ENCODE measurements around the gene WDHD1.
A peak's percentile ranks its signal among the peaks of the same experiment; 100 is the strongest.
"Not testable (repeated sequence)": the region's sequence is repeated elsewhere in the genome, so short reads cannot be mapped to it uniquely, and the experiment has no call there.

WDHD1 gene

DNA sequence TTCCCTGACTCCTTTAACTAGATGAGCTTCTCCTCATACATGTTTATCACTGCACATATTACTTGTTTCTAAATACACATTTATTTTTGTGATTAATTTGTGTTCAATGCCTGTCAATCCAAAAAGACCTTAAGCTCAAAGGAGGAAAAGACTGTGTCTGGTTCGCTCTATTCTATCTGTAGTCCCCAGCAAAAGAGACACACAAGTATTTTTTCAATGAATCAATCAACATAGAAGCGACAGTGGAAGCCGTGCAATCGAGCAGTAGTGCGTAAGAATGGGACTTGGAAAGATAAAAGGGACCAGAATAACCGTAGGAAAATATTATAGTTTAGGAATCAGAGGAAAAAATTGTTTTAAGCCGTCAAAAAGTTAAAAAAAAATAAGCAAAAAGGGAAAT lies 951 bp downstream of the WDHD1 start:
- DNase-seq (ENCODE audit: low read depth), result no peak
- peak overlapping the region; percentile 92 for H3K4me3 ChIP-seq (ENCODE audit: low read depth, low read length)
- TF ChIP-seq POLR2A (IDR thresholded peaks at IDR 0.05; ENCODE audit: extremely low read depth, insufficient read length), result no peak
- no peak for TF ChIP-seq MYC (IDR thresholded peaks at IDR 0.05; ENCODE audit: low read depth, low read length)
- TF ChIP-seq, protein P1, sequence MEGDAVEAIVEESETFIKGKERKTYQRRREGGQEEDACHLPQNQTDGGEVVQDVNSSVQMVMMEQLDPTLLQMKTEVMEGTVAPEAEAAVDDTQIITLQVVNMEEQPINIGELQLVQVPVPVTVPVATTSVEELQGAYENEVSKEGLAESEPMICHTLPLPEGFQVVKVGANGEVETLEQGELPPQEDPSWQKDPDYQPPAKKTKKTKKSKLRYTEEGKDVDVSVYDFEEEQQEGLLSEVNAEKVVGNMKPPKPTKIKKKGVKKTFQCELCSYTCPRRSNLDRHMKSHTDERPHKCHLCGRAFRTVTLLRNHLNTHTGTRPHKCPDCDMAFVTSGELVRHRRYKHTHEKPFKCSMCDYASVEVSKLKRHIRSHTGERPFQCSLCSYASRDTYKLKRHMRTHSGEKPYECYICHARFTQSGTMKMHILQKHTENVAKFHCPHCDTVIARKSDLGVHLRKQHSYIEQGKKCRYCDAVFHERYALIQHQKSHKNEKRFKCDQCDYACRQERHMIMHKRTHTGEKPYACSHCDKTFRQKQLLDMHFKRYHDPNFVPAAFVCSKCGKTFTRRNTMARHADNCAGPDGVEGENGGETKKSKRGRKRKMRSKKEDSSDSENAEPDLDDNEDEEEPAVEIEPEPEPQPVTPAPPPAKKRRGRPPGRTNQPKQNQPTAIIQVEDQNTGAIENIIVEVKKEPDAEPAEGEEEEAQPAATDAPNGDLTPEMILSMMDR (IDR thresholded peaks at IDR 0.05; ENCODE audit: low read depth, low read length), result no peak
- TF ChIP-seq, protein P2, sequence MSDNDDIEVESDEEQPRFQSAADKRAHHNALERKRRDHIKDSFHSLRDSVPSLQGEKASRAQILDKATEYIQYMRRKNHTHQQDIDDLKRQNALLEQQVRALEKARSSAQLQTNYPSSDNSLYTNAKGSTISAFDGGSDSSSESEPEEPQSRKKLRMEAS (IDR thresholded peaks at IDR 0.05; ENCODE audit: low read depth, low read length), result no peak

GRCh38 chr14:55024365-55024764 lies 2.5 kb downstream of the WDHD1 start:
- H3K4me3 ChIP-seq (ENCODE audit: low read depth, low read length); DNase-seq (ENCODE audit: low read depth): not testable (repeated sequence)

- no peak for DNase-seq (ENCODE audit: low read depth)
- TF ChIP-seq MYC (IDR thresholded peaks at IDR 0.05; ENCODE audit: low read depth, low read length), result no peak
- TF ChIP-seq, protein P1 (IDR thresholded peaks at IDR 0.05; ENCODE audit: low read depth, low read length), result no peak
- no peak for TF ChIP-seq POLR2A (IDR thresholded peaks at IDR 0.05; ENCODE audit: extremely low read depth, insufficient read length)
- TF ChIP-seq, protein P2 (IDR thresholded peaks at IDR 0.05; ENCODE audit: low read depth, low read length), result no peak
- H3K4me3 ChIP-seq (ENCODE audit: low read depth, low read length), result no peak overlapping the region
Measured at GRCh38 chr14:55019968-55020554, 6.8 kb downstream of the WDHD1 start.

DNA sequence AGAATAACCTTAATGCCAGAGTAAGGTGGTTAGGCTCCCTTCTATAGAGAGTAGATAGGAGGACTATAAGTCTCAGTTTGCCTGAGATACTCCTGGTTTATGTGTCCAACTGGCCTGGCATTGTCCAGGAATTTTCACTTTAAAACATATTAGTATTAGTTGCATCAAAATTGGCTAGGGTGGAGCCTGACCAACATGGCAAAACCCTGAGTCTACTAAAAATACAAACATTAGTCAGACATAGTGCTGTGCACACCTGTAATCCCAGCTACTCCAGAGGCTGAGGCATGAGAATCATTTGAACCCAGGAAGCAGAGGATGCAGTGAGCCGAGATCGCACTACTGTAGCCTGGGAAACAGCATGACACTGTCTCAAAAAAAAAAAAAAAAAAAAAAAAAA lies 11.9 kb downstream of the WDHD1 start:
- TF ChIP-seq, protein P2 (IDR thresholded peaks at IDR 0.05; ENCODE audit: low read depth, low read length), result no peak
- no peak for TF ChIP-seq POLR2A (IDR thresholded peaks at IDR 0.05; ENCODE audit: extremely low read depth, insufficient read length)
- TF ChIP-seq, protein P1 (IDR thresholded peaks at IDR 0.05; ENCODE audit: low read depth, low read length), result no peak
- no peak for TF ChIP-seq MYC (IDR thresholded peaks at IDR 0.05; ENCODE audit: low read depth, low read length)
- H3K4me3 ChIP-seq (ENCODE audit: low read depth, low read length), result no peak overlapping the region
- DNase-seq (ENCODE audit: low read depth), result no peak

- DNase-seq (ENCODE audit: low read depth), result no peak
- no peak overlapping the region for H3K4me3 ChIP-seq (ENCODE audit: low read depth, low read length)
- TF ChIP-seq, protein P2 (IDR thresholded peaks at IDR 0.05; ENCODE audit: low read depth, low read length), result no peak
- TF ChIP-seq, protein P1 (IDR thresholded peaks at IDR 0.05; ENCODE audit: low read depth, low read length), result no peak
- TF ChIP-seq MYC (IDR thresholded peaks at IDR 0.05; ENCODE audit: low read depth, low read length) (no peak), POLR2A (IDR thresholded peaks at IDR 0.05; ENCODE audit: extremely low read depth, insufficient read length) (no peak)
Measured at GRCh38 chr14:55005071-55005470, 21.8 kb downstream of the WDHD1 start.

- DNase-seq (ENCODE audit: low read depth), result peak; percentile 81
- TF ChIP-seq, protein P1 (IDR thresholded peaks at IDR 0.05; ENCODE audit: low read depth, low read length), result no peak
- no peak for TF ChIP-seq MYC (IDR thresholded peaks at IDR 0.05; ENCODE audit: low read depth, low read length)
- TF ChIP-seq, protein P2 (IDR thresholded peaks at IDR 0.05; ENCODE audit: low read depth, low read length), result no peak
- no peak overlapping the region for H3K4me3 ChIP-seq (ENCODE audit: low read depth, low read length)
Measured at GRCh38 chr14:55000381-55000780, 26.5 kb downstream of the WDHD1 start.
